Measurements from ENCODE around the gene CD72.

Gene CD72
- 3.5 to 7.0 (median 4.3) reads per million in 3 donors for total RNA-seq

DNA sequence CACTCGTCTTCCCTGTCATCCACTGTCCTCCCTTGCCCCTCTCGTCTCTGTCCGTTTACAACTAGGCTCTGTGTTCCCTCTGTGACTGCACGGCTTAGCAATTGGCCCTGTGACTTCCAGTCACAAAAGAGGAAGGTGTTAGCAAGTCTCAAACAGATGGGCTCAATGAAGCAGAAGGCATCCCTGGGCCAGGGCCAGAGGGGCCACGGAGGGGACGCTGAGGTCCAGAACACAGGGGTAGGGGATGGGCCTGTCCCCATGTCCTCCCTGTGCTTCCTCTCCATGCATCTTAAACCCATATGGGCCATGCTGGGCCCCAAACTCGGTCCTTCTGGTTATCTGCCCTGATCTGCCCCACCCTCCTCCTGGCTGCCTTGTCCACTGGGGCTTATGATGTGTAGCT lies at the start of gene CD72:
TSS of gene CD72 (minus strand) at position 89 of the 403 bp plus-strand sequence. CDS start 110 bp downstream, outside the sequence.
- Histone ChIP-seq H3K27me3 (replicated peaks; ENCODE audit: control insufficient read depth, insufficient read depth, low read length, poor library complexity, severe bottlenecking) (no peaks in the 10 kb centered on the region), H3K4me1 (ENCODE audit: control insufficient read depth, insufficient read depth, low read length, poor library complexity, severe bottlenecking) (peaks cover 26% of the 10 kb centered on the region), H3K27ac (ENCODE audit: insufficient read depth, low read length, poor library complexity, severe bottlenecking) (peak within 1 kb of the TSS; percentile 44), H3K4me3 (ENCODE audit: insufficient read depth, low read depth, low read length, poor library complexity, severe bottlenecking) (peak within 1 kb of the TSS; percentile 60), H3K36me3 (ENCODE audit: control insufficient read depth, insufficient read depth, low read length) (no peaks in the 10 kb centered on the region), H3K9me3 (ENCODE audit: control insufficient read depth, low read length) (no peaks in the 10 kb centered on the region)
- DNase-seq, result no peak

GRCh38 chr9:35667939-35668338 lies 49.7 kb upstream of the CD72 start:
- no peak overlapping the region for H3K27ac ChIP-seq (ENCODE audit: insufficient read depth, low read length, poor library complexity, severe bottlenecking)
- H3K4me1 ChIP-seq (ENCODE audit: control insufficient read depth, insufficient read depth, low read length, poor library complexity, severe bottlenecking), result peaks cover 17% of the 10 kb centered on the region
- no peaks in the 10 kb centered on the region for H3K9me3 ChIP-seq (ENCODE audit: control insufficient read depth, low read length)
- no peak overlapping the region for H3K4me3 ChIP-seq (ENCODE audit: insufficient read depth, low read depth, low read length, poor library complexity, severe bottlenecking)
- no peaks in the 10 kb centered on the region for H3K36me3 ChIP-seq (ENCODE audit: control insufficient read depth, insufficient read depth, low read length)
- no peaks in the 10 kb centered on the region for H3K27me3 ChIP-seq (replicated peaks; ENCODE audit: control insufficient read depth, insufficient read depth, low read length, poor library complexity, severe bottlenecking)
- no peak for DNase-seq

DNA sequence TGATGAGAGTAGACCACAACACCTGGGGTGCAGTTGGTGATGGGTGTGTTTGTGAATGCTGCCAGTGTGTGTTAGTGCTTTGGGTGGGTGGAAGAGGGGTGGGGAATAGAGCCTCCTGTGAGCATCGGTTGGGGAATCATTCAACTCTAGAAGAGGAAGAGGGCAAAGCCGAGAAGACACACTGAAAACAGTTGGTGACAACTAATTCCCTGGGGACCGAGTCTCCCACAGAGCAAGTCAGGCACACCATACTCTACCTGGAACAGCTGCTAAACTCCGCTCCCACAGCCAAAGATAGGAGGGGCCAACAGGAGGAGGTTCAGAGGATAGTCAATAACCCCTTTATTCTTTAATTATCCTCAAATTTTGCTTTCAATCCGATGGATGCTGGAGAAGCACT lies 48.3 kb upstream of the CD72 start:
- Histone ChIP-seq H3K9me3 (ENCODE audit: control insufficient read depth, low read length) (no peaks in the 10 kb centered on the region), H3K36me3 (ENCODE audit: control insufficient read depth, insufficient read depth, low read length) (no peaks in the 10 kb centered on the region), H3K4me3 (ENCODE audit: insufficient read depth, low read depth, low read length, poor library complexity, severe bottlenecking) (no peak overlapping the region), H3K27ac (ENCODE audit: insufficient read depth, low read length, poor library complexity, severe bottlenecking) (no peak overlapping the region), H3K4me1 (ENCODE audit: control insufficient read depth, insufficient read depth, low read length, poor library complexity, severe bottlenecking) (peaks cover 30% of the 10 kb centered on the region), H3K27me3 (replicated peaks; ENCODE audit: control insufficient read depth, insufficient read depth, low read length, poor library complexity, severe bottlenecking) (no peaks in the 10 kb centered on the region)
- no peak for DNase-seq

DNA sequence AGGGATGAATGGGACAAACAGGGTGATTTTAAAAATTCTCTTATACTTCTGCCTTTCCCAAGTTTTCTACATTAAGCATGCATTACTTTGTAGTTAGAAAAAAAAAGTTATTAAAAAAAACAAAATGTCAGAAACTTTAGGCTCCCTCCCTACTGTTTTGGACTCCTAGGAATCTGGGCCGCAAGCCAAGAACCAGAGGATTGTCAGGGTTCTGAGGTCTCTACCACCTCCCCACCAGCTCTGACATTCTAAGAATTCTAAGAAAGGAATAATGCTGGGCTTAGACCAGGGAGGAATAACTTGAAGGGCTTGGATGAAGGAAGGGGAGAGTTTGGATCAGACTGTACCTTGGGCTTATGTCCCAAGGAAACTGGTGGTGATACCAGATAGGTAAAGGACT lies 47.8 kb upstream of the CD72 start:
- H3K4me1 ChIP-seq (ENCODE audit: control insufficient read depth, insufficient read depth, low read length, poor library complexity, severe bottlenecking), result peaks cover 35% of the 10 kb centered on the region
- H3K27ac ChIP-seq (ENCODE audit: insufficient read depth, low read length, poor library complexity, severe bottlenecking), result no peak overlapping the region
- H3K36me3 ChIP-seq (ENCODE audit: control insufficient read depth, insufficient read depth, low read length), result no peaks in the 10 kb centered on the region
- no peaks in the 10 kb centered on the region for H3K27me3 ChIP-seq (replicated peaks; ENCODE audit: control insufficient read depth, insufficient read depth, low read length, poor library complexity, severe bottlenecking)
- H3K9me3 ChIP-seq (ENCODE audit: control insufficient read depth, low read length), result no peaks in the 10 kb centered on the region
- no peak overlapping the region for H3K4me3 ChIP-seq (ENCODE audit: insufficient read depth, low read depth, low read length, poor library complexity, severe bottlenecking)
- DNase-seq, result no peak

DNA sequence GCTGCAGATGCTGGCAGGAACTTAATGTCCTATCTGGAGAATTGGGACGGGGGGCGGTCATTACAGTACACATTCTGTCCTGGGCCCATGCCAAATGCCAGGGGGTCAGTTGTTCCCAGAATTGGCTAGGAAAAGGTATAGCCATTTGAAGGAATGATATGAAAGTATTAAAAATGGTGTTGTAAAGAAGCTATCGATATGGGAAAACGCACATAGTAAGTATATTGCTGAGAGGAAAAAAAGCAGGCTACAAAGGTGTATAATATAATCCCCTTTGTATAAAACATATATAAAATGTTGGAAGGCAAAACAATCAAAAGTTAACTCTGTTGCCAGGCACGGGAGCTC lies 47.2 kb upstream of the CD72 start:
- peaks cover 41% of the 10 kb centered on the region for H3K4me1 ChIP-seq (ENCODE audit: control insufficient read depth, insufficient read depth, low read length, poor library complexity, severe bottlenecking)
- peak overlapping the region; percentile 63 for H3K27ac ChIP-seq (ENCODE audit: insufficient read depth, low read length, poor library complexity, severe bottlenecking)
- no peaks in the 10 kb centered on the region for H3K27me3 ChIP-seq (replicated peaks; ENCODE audit: control insufficient read depth, insufficient read depth, low read length, poor library complexity, severe bottlenecking)
- H3K36me3 ChIP-seq (ENCODE audit: control insufficient read depth, insufficient read depth, low read length), result no peaks in the 10 kb centered on the region
- no peak for DNase-seq
- H3K9me3 ChIP-seq (ENCODE audit: control insufficient read depth, low read length), result no peaks in the 10 kb centered on the region
- peak overlapping the region; percentile 62 for H3K4me3 ChIP-seq (ENCODE audit: insufficient read depth, low read depth, low read length, poor library complexity, severe bottlenecking)

- Histone ChIP-seq H3K4me3 (ENCODE audit: insufficient read depth, low read depth, low read length, poor library complexity, severe bottlenecking) (peak within 1 kb of the TSS; percentile 62), H3K4me1 (ENCODE audit: control insufficient read depth, insufficient read depth, low read length, poor library complexity, severe bottlenecking) (peaks cover 47% of the 10 kb centered on the region), H3K36me3 (ENCODE audit: control insufficient read depth, insufficient read depth, low read length) (no peaks in the 10 kb centered on the region), H3K27ac (ENCODE audit: insufficient read depth, low read length, poor library complexity, severe bottlenecking) (peak within 1 kb of the TSS; percentile 63), H3K9me3 (ENCODE audit: control insufficient read depth, low read length) (no peaks in the 10 kb centered on the region), H3K27me3 (replicated peaks; ENCODE audit: control insufficient read depth, insufficient read depth, low read length, poor library complexity, severe bottlenecking) (no peaks in the 10 kb centered on the region)
- peak; percentile 53 to 71 (median 55) for DNase-seq
Measured at GRCh38 chr9:35664531-35665470, 46.6 kb upstream of the CD72 start, which contains the start of gene ARHGEF39. ARHGEF39 (minus strand) TSS chr9:35665195; CDS start chr9:35665169, 26 bp downstream.

DNA sequence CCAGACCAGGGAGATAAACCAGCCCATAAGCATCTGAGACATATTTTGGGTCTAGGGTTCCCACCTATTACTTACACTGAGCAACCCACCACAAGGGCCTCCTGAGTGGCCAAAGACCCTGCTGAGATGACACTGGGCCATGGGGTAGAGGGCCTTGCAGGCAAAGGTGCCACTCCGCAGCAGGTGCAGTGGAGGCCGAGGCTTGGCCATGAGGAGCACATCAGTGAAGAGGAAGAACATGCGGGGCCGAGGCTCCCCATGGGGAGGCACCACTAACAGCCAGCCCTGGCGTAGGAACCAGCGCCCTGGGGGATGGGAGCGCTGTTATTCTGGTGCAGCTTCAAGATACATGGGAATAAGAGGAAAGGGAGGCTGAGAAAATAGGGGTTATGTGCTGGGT lies 44.2 kb upstream of the CD72 start:
- DNase-seq, result no peak
- H3K9me3 ChIP-seq (ENCODE audit: control insufficient read depth, low read length), result no peaks in the 10 kb centered on the region
- H3K27me3 ChIP-seq (replicated peaks; ENCODE audit: control insufficient read depth, insufficient read depth, low read length, poor library complexity, severe bottlenecking), result no peaks in the 10 kb centered on the region
- peak overlapping the region; percentile 100 for H3K27ac ChIP-seq (ENCODE audit: insufficient read depth, low read length, poor library complexity, severe bottlenecking)
- peak overlapping the region; percentile 29 for H3K4me3 ChIP-seq (ENCODE audit: insufficient read depth, low read depth, low read length, poor library complexity, severe bottlenecking)
- H3K36me3 ChIP-seq (ENCODE audit: control insufficient read depth, insufficient read depth, low read length), result no peaks in the 10 kb centered on the region
- H3K4me1 ChIP-seq (ENCODE audit: control insufficient read depth, insufficient read depth, low read length, poor library complexity, severe bottlenecking), result peaks cover 56% of the 10 kb centered on the region

GRCh38 chr9:35661756-35662350 lies 43.6 kb upstream of the CD72 start:
- H3K4me3 ChIP-seq (ENCODE audit: insufficient read depth, low read depth, low read length, poor library complexity, severe bottlenecking), result peak overlapping the region; percentile 29
- H3K27ac ChIP-seq (ENCODE audit: insufficient read depth, low read length, poor library complexity, severe bottlenecking), result peak overlapping the region; percentile 100
- peak; percentile 50 to 61 (median 55) for DNase-seq
- no peaks in the 10 kb centered on the region for H3K9me3 ChIP-seq (ENCODE audit: control insufficient read depth, low read length)
- no peaks in the 10 kb centered on the region for H3K27me3 ChIP-seq (replicated peaks; ENCODE audit: control insufficient read depth, insufficient read depth, low read length, poor library complexity, severe bottlenecking)
- no peaks in the 10 kb centered on the region for H3K36me3 ChIP-seq (ENCODE audit: control insufficient read depth, insufficient read depth, low read length)
- peaks cover 56% of the 10 kb centered on the region for H3K4me1 ChIP-seq (ENCODE audit: control insufficient read depth, insufficient read depth, low read length, poor library complexity, severe bottlenecking)

GRCh38 chr9:35660966-35661415 lies 42.8 kb upstream of the CD72 start:
- Histone ChIP-seq H3K36me3 (ENCODE audit: control insufficient read depth, insufficient read depth, low read length) (no peaks in the 10 kb centered on the region), H3K27me3 (replicated peaks; ENCODE audit: control insufficient read depth, insufficient read depth, low read length, poor library complexity, severe bottlenecking) (no peaks in the 10 kb centered on the region), H3K4me3 (ENCODE audit: insufficient read depth, low read depth, low read length, poor library complexity, severe bottlenecking) (no peak overlapping the region), H3K27ac (ENCODE audit: insufficient read depth, low read length, poor library complexity, severe bottlenecking) (peak overlapping the region; percentile 100), H3K4me1 (ENCODE audit: control insufficient read depth, insufficient read depth, low read length, poor library complexity, severe bottlenecking) (peaks cover 56% of the 10 kb centered on the region), H3K9me3 (ENCODE audit: control insufficient read depth, low read length) (no peaks in the 10 kb centered on the region)
- no peak for DNase-seq

DNA sequence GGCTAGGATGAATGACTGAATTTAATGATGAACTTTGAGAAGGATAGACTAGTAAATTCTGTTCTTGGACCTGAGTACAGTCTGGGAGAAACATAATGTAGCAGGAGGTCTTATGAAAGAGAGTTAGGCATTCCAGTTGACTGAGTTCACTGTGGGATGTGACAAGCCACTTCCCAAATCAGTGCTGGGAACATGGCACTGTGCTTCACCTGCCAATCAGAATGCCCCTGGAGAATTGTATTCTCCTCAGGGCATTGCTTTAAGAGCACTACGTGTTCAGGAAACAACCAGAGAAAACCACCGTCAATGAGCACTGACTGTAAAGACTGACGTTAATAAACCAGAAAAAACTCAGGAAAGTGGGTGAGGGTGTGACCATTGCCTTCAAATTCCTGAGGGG lies 41.1 kb upstream of the CD72 start:
- Histone ChIP-seq H3K27ac (ENCODE audit: insufficient read depth, low read length, poor library complexity, severe bottlenecking) (peak overlapping the region; percentile 100), H3K4me3 (ENCODE audit: insufficient read depth, low read depth, low read length, poor library complexity, severe bottlenecking) (peak overlapping the region; percentile 89)

More for the DNA sequence above, 41.1 kb upstream of the CD72 start:
- Histone ChIP-seq H3K4me1 (ENCODE audit: control insufficient read depth, insufficient read depth, low read length, poor library complexity, severe bottlenecking) (peaks cover 50% of the 10 kb centered on the region), H3K36me3 (ENCODE audit: control insufficient read depth, insufficient read depth, low read length) (no peaks in the 10 kb centered on the region), H3K27me3 (replicated peaks; ENCODE audit: control insufficient read depth, insufficient read depth, low read length, poor library complexity, severe bottlenecking) (no peaks in the 10 kb centered on the region), H3K9me3 (ENCODE audit: control insufficient read depth, low read length) (no peaks in the 10 kb centered on the region)
- DNase-seq, result no peak

Measured in effector memory CD4-positive, alpha-beta T cell (primary cell).